ACC112 (cell line): ENCODE measurements around the gene RAB32.
"Not testable (repeated sequence)": the region's sequence is repeated elsewhere in the genome, so short reads cannot be mapped to it uniquely, and the experiment has no call there.

Experiments
- H2AFZ ChIP-seq: fragments of 200-600 bp; sonication (generic); one replicate; pipeline ENCODE4 v1.6.0; 2017; ENCODE audit warnings: antibody characterized with exemption, low read length; ENCODE audit not compliant: unreplicated experiment
- H3K27ac ChIP-seq: fragments of 200-600 bp; sonication (generic); 2 replicates; pipeline ENCODE4 v1.5.1; 2014; ENCODE audit warnings: low read depth, mild to moderate bottlenecking, antibody characterized with exemption, low read length, moderate library complexity
- H3K27me3 ChIP-seq: fragments of 200-600 bp; sonication (generic); 2 replicates; pipeline ENCODE4 v1.6.1; 2014; ENCODE audit warnings: mild to moderate bottlenecking, antibody characterized with exemption, low read length, moderate library complexity, mixed read lengths; ENCODE audit not compliant: insufficient read depth
- H3K36me3 ChIP-seq: fragments of 200-600 bp; sonication (generic); 2 replicates; pipeline ENCODE4 v1.6.1; 2016; ENCODE audit warnings: mild to moderate bottlenecking, antibody characterized with exemption, low read length, moderate library complexity, mixed read lengths; ENCODE audit not compliant: insufficient read depth
- H3K4me1 ChIP-seq: fragments of 200-600 bp; sonication (generic); one replicate; pipeline ENCODE4 v1.6.1; 2016; ENCODE audit warnings: low read length, mixed read lengths; ENCODE audit not compliant: insufficient read depth, unreplicated experiment, control insufficient read depth
- H3K4me3 ChIP-seq: fragments of 200-600 bp; sonication (generic); 2 replicates; pipeline ENCODE4 v1.5.1; 2014; ENCODE audit warnings: mild to moderate bottlenecking, low read depth, low read length
- H3K79me2 ChIP-seq: fragments of 200-600 bp; sonication (generic); one replicate; pipeline ENCODE4 v1.6.0; 2016; ENCODE audit warnings: low read length; ENCODE audit not compliant: control insufficient read depth, unreplicated experiment, insufficient read depth

The RAB32 gene

DNA sequence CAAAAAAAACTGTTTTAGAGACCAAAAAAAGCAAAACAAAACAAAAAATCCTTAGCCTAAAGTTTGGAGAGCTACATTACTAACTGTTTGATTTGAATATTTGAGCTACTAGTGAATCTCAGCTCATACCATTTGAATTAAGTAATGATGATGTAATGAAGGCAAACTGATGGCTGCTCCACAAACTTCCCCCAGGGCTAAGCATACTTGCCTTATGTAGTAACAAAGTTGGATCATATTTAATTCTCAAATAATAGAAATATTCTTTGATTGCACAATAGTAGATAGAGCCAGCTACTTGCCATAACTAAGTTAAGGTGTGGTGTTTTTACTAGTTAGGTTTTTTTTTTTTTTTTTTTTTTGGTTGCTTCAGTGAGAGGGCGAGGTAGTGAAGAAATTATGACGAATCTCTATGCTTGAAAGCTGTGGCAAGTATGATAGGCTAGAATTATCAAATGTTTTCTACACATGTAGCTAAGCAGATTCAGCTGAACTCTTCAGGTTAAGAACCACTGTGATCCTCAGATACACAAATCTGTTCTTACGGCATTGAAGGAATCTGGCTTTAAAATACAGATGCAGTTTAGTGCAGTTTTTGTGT, 2.9 kb downstream of the RAB32 start:
- Histone ChIP-seq H3K36me3 (peaks cover 10% of the 10 kb centered on the region; the same call in 1 of the 2 replicates), H3K27ac (peak overlapping the region; percentile 80), H3K79me2 (peaks cover 47% of the 10 kb centered on the region), H3K4me3 (peak overlapping the region; percentile 99), H2AFZ (no peak overlapping the region), H3K27me3 (no peaks in the 10 kb centered on the region), H3K4me1 (peaks cover 26% of the 10 kb centered on the region)

DNA sequence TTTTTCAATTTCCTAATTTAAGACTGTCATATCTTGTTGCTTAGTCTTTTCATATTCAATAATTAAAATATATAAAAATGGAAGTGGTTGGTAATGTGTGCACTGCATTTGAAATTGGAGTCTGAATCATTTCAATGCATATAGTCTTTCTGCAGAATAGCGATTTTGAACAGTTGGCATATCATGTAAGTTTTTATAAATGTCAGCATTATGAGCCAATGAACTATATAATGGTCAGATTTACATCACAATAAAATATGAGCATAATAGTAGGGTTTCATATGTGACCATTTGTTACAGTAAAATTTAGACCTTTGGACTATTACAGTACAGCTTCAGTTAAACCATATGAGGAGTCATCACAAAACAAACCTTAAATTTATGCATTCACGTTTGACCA, 4.3 kb downstream of the RAB32 start:
- peaks cover 51% of the 10 kb centered on the region for H3K79me2 ChIP-seq
- H3K27ac ChIP-seq, result no peak overlapping the region
- peaks cover 26% of the 10 kb centered on the region for H3K4me1 ChIP-seq
- no peak overlapping the region for H3K4me3 ChIP-seq
- no peak overlapping the region for H2AFZ ChIP-seq
- H3K27me3 ChIP-seq, result no peaks in the 10 kb centered on the region
- H3K36me3 ChIP-seq, result peaks cover 13% of the 10 kb centered on the region; the same call in 1 of the 2 replicates

DNA sequence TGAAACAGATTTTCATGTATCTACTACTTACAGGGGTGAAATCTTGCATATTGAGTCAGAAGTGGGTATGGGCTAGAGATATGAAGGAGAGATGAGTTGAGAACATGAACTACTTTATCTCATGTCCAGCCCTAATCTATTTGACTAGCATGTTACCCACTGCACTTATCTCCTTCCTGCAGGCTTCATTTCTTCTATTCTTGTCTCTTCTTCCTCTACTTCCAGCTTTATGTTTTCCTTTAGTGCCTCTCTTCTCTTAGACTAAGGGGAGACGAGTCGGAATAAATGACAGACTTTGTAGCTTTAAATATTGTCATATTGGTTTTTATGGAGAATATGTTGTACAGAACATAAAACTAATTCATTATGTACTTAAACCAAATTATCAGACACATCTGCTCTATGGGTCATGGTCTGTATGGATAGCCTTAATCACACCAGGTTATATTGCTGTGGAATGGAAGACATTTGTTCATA, 5.3 kb downstream of the RAB32 start:
- H3K4me3 ChIP-seq, result no peak overlapping the region
- peaks cover 51% of the 10 kb centered on the region for H3K79me2 ChIP-seq
- peaks cover 26% of the 10 kb centered on the region for H3K4me1 ChIP-seq
- H3K36me3 ChIP-seq, result peaks cover 17% of the 10 kb centered on the region; the same call in 1 of the 2 replicates
- no peaks in the 10 kb centered on the region for H3K27me3 ChIP-seq
- no peak overlapping the region for H2AFZ ChIP-seq
- H3K27ac ChIP-seq, result no peak overlapping the region

DNA sequence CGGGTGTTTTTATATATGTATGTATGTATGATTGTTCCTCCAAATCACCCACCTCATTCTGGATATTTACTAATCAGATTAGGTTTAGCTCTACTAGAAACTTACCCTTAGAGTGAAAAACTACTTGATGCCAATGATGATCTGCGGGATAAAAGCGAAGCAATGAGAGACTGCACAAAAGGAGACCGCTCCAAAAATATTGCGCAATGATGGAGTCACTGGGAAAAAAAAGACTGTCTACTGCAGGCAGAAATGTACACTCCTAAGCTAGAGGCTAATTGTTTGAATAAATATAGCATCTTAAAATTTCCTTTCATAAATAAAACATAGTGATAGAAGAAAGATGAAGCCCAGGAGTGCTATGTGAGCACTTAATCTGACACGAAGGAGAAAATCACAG, 7.3 kb downstream of the RAB32 start:
- peaks cover 32% of the 10 kb centered on the region for H3K36me3 ChIP-seq
- no peaks in the 10 kb centered on the region for H3K27me3 ChIP-seq
- no peak overlapping the region for H2AFZ ChIP-seq
- H3K4me3 ChIP-seq, result no peak overlapping the region
- peaks cover 36% of the 10 kb centered on the region for H3K79me2 ChIP-seq
- H3K27ac ChIP-seq, result no peak overlapping the region
- H3K4me1 ChIP-seq, result peaks cover 16% of the 10 kb centered on the region

DNA sequence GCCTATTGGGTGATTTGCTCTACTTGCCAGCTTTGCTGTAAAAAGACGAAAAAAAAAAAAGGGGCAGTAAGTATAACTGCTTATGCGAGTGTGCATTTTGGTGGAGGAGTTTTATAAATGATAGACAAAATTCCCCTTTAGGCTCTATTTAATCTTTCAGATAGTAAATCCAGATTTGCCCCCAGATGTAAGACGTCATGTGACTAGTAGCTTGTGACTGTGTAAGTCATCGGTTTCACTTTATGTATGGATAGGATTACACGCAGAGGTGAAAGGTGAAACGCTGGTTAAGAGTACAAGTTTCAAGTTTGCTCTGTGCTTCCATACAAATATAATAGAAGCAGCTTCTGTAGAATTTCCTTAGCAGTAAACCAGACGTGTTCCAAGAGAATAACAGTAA, 7.9 kb downstream of the RAB32 start:
- peaks cover 12% of the 10 kb centered on the region for H3K4me1 ChIP-seq
- H3K79me2 ChIP-seq, result peaks cover 34% of the 10 kb centered on the region
- H3K4me3 ChIP-seq, result no peak overlapping the region
- no peak overlapping the region for H3K27ac ChIP-seq
- H3K27me3 ChIP-seq, result no peaks in the 10 kb centered on the region
- peaks cover 32% of the 10 kb centered on the region for H3K36me3 ChIP-seq
- H2AFZ ChIP-seq, result no peak overlapping the region

DNA sequence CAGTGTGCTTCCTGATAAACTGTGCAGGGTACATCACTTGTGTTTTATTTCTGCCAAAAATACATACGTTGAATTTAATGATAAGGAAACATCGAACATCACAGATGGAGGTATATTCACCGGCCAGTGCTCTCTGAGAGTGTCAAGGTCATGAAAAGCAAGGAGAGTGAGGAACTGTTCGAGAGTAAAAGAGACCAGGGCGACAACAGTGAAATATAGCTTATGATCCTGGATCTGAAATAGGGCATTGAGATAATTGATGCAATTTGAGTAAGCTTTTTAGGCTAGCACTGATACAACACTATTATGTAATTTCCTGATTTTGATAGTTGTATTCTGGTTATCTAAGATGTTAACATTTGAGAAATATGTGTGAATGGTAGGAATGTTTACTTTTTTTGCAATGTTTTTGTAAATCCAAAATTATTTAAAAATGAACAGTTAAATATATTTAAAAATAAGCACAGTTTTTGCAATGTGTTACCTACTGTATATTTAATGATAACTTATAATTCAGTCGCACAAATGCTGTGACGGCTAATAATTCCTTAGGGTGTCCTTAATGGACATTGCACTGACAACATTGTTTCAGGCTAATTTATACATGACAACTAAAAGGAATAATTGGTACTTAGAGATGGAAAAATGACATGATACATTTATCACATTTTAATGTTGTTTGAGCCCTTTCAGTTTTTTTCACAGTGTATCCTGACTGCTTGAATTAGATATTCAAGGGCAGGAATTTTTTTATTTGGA, 9.9 kb downstream of the RAB32 start:
- Histone ChIP-seq H3K4me3 (no peak overlapping the region), H3K4me1 (no peaks in the 10 kb centered on the region), H3K27me3 (no peaks in the 10 kb centered on the region), H3K36me3 (peaks cover 32% of the 10 kb centered on the region), H2AFZ (no peak overlapping the region), H3K79me2 (peaks cover 17% of the 10 kb centered on the region), H3K27ac (no peak overlapping the region)

DNA sequence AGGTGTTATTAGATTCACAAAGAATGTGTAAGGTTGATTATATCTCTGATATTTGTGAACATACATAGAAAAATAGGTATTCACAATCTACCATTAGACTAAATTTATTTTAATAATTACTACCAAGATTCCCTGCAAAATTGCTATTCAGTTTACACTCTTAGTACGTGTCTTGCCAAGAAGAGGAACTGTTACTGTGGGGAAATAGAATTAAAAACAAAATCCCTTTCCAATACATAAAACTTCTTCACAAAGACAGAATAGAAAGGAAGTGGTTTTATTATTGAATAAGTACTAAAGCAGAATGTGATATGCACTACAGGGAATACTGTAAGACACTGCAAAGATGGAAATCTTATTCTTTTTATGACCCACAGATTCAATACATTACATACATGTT, 17.0 kb downstream of the RAB32 start:
- Histone ChIP-seq H3K27me3 (no peaks in the 10 kb centered on the region), H3K79me2 (no peaks in the 10 kb centered on the region), H3K27ac (no peak overlapping the region), H3K4me1 (no peaks in the 10 kb centered on the region), H3K4me3 (no peak overlapping the region), H2AFZ (no peak overlapping the region), H3K36me3 (no peaks in the 10 kb centered on the region; the same call in 1 of the 2 replicates)

DNA sequence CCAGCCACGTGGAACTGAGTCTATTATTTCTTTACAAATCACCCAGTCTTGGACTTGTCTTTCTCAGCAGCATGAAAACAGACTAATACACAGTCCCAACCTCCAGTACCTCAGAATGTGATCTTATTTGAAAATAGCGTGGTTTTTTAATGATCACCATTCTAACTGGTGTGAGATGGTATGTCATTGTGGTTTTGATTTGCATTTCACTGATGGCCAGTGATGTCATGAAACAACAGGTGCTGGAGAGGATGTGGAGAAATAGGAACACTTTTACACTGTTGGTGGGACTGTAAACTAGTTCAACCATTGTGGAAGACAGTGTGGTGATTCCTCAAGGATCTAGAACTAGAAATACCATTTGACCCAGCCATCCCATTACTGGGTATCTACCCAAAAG, 23.0 kb downstream of the RAB32 start:
- not testable (repeated sequence) for H3K36me3 ChIP-seq, H3K27ac ChIP-seq, H2AFZ ChIP-seq, H3K79me2 ChIP-seq, H3K4me3 ChIP-seq, H3K27me3 ChIP-seq, H3K4me1 ChIP-seq

DNA sequence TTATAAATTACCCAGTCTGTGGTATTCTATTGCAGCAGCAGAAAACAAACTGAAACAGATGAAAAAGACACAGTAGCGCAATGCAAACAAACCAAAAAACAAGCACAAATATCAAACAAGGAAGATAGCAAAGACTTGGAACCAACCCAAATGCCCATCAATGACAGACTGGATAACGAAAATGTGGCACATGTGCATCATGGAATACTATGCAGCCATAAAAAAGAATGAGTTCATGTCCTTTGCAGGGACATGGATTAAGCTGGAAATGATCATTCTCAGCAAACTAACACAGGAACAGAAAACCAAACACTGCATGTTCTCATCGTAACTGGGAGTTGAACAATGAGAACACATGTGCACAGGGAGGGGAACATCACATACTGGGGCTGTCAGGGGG, 25.0 kb downstream of the RAB32 start:
- not testable (repeated sequence) for H3K36me3 ChIP-seq, H3K4me3 ChIP-seq, H2AFZ ChIP-seq, H3K27ac ChIP-seq, H3K27me3 ChIP-seq, H3K4me1 ChIP-seq, H3K79me2 ChIP-seq

DNA sequence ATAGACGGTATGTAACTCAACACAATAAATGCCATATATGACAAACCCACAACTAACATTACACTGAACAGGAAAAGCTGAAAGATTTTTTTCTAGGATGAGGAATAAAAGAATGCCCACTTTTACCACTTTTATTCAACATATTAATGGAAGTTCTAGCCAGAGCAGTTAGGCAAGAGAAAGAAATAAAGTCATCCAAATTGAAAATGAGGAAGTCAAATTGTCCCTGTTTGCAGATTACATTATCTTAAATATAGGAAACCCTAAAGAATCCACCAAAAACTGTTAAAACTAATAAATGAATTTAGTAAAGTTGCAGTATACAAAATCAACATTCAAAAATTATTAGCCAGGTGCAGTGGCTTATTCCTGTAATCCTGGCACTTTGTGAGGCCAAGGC, 30.6 kb downstream of the RAB32 start:
- Histone ChIP-seq H3K4me3 (no peak overlapping the region), H3K27ac (no peak overlapping the region), H3K27me3 (no peaks in the 10 kb centered on the region), H3K4me1 (no peaks in the 10 kb centered on the region), H3K36me3 (no peaks in the 10 kb centered on the region), H2AFZ (no peak overlapping the region), H3K79me2 (no peaks in the 10 kb centered on the region)

DNA sequence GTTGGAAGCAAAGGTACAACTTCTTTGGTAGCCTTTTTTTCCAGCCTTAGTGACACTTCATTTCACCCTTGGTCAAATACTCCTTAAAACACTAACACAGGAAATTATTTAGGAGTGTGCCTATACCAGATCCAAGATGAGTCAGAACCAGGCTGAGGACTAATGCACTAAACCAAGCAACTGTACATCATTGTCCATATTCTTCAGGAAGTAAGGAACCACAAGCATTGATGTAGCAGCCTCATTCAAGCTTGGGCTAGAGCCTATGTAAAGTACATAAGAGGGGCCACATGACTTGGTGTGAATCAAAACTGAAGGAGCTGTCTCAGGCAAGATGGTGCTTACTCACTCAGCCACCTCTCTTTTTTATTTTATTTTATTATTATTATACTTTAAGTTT, 34.4 kb downstream of the RAB32 start:
- H3K4me3 ChIP-seq, result no peak overlapping the region

More for the DNA sequence above, 34.4 kb downstream of the RAB32 start:
- Histone ChIP-seq H3K27me3 (no peaks in the 10 kb centered on the region), H3K79me2 (no peaks in the 10 kb centered on the region), H3K4me1 (no peaks in the 10 kb centered on the region), H3K36me3 (no peaks in the 10 kb centered on the region), H2AFZ (no peak overlapping the region), H3K27ac (no peak overlapping the region)
